ENCODE measurements around the gene L1CAM.
"Not testable (repeated sequence)": the region's sequence is repeated elsewhere in the genome, so short reads cannot be mapped to it uniquely, and the experiment has no call there.

L1CAM gene

GRCh38 chrX:153818571-153819383 lies 67.2 kb downstream of the L1CAM start:
- H3K27ac ChIP-seq, result no peak overlapping the region
- TF ChIP-seq, protein P1, sequence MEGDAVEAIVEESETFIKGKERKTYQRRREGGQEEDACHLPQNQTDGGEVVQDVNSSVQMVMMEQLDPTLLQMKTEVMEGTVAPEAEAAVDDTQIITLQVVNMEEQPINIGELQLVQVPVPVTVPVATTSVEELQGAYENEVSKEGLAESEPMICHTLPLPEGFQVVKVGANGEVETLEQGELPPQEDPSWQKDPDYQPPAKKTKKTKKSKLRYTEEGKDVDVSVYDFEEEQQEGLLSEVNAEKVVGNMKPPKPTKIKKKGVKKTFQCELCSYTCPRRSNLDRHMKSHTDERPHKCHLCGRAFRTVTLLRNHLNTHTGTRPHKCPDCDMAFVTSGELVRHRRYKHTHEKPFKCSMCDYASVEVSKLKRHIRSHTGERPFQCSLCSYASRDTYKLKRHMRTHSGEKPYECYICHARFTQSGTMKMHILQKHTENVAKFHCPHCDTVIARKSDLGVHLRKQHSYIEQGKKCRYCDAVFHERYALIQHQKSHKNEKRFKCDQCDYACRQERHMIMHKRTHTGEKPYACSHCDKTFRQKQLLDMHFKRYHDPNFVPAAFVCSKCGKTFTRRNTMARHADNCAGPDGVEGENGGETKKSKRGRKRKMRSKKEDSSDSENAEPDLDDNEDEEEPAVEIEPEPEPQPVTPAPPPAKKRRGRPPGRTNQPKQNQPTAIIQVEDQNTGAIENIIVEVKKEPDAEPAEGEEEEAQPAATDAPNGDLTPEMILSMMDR (conservative IDR thresholded peaks at IDR 0.05; ENCODE audit: low read depth), result no peak
- ChIA-PET CTCF (interaction anchor here (0.5 to 1.1 kb wide), 5 partner anchors 53 to 494 kb away, joined by 3 to 5 read pairs (median 3); no protein-coding TSS in a partner anchor), POLR2A (ENCODE audit: low non-redundant PET) (no interaction called here)
- no peak for DNase-seq (ENCODE audit: low spot score)

GRCh38 chrX:153818064-153818463 lies 67.9 kb downstream of the L1CAM start:
- POLR2A ChIA-PET (ENCODE audit: low non-redundant PET); DNase-seq (ENCODE audit: low spot score); H3K27ac ChIP-seq: not testable (repeated sequence)
- CTCF ChIA-PET, result interaction anchor here (0.5 to 0.8 kb wide), 3 partner anchors 78 to 263 kb away, joined by 3 read pairs; no protein-coding TSS in a partner anchor

DNA sequence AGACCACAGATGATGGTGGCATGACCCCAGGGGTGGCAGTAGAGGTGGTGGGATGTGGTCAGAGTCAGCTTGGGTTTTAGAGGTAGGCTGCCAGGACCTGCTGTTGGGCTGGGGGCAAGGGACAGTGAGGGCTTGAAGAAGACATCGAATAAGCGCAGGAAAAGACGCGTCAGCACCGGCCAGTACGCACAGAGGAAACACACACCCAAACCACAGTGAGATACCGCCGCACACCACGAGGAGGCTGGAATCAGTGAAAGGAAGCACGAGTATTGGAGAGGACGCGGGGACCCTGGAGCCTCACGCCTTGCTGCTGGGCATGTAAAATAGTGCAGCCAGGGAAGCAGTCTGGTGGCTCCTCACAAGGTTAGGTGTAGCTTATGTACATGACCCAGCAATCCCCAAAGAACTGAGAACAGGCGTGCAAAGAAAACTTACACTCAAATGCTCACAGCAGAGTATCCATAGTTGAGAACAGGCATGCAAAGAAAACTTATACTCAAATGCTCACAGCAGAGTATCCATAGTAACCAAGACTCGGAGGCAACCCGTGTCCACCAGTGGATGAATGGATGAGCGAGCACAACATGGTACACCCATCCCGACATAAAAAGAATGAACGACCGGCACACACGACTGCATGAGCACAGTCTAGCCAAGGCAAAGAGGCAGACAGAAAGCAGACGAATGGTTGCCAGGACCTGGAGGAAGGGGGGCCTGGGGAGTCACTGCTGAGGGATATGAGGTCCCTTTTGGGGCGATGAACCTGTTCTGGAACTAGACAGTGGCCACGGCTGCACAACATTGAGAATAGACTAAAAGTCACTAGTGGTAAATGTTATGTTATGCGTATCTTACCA lies 68.9 kb downstream of the L1CAM start:
- ChIA-PET CTCF (no interaction called here), POLR2A (ENCODE audit: low non-redundant PET) (no interaction called here)
- DNase-seq (ENCODE audit: low spot score), result no peak
- no peak overlapping the region for H3K27ac ChIP-seq
- TF ChIP-seq, protein P1 (conservative IDR thresholded peaks at IDR 0.05; ENCODE audit: low read depth), result no peak

GRCh38 chrX:153814591-153815315 lies 71.2 kb downstream of the L1CAM start:
- POLR2A ChIA-PET (ENCODE audit: low non-redundant PET), result no interaction called here
- no peak overlapping the region for H3K27ac ChIP-seq
- TF ChIP-seq, protein P1 (conservative IDR thresholded peaks at IDR 0.05; ENCODE audit: low read depth), result no peak
- no peak for DNase-seq (ENCODE audit: low spot score)
- CTCF ChIA-PET, result no interaction called here

DNA sequence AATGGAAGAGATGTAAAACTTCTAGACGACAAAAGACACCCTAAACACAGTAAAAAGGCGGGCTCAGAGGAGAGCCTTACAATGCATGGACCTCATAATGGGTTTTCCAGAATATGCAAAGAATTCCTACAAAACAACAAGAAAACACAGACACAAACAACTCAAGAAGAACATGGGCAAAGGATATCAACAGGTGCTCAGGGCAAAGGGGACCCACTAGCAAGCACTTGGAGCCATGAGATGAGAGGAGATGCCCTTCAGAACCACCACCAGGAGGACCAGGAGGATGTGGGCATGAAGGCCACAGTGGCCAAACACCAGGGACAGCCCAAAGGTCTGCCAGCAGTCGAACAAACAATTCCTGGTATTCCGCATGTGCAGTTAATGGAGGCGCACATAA lies 72.8 kb downstream of the L1CAM start:
- CTCF ChIA-PET, result no interaction called here
- TF ChIP-seq, protein P1 (conservative IDR thresholded peaks at IDR 0.05; ENCODE audit: low read depth), result no peak
- POLR2A ChIA-PET (ENCODE audit: low non-redundant PET), result no interaction called here
- H3K27ac ChIP-seq, result no peak overlapping the region
- DNase-seq (ENCODE audit: low spot score), result no peak

DNA sequence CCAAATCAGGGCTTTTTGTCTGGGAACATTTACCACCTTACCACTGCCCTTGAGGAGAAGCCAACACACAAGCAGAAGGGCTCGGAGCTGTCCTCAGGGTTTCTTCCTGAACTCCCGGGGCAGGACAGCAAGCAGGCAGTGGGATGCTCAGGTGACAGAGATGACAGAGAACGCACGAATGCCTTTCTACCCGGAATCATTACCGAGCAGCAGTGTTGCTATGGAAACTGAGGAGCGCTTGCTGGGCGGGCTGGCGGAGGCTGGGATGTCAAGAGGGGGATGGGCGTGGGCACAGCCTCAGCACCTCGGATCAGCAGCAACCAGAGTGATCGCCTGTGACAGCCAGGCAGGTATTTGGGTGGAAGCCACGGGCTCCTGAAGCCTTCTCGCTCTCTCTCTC lies 73.8 kb downstream of the L1CAM start:
- no peak for DNase-seq (ENCODE audit: low spot score)
- POLR2A ChIA-PET (ENCODE audit: low non-redundant PET), result no interaction called here
- CTCF ChIA-PET, result no interaction called here
- TF ChIP-seq, protein P1 (conservative IDR thresholded peaks at IDR 0.05; ENCODE audit: low read depth), result no peak
- no peak overlapping the region for H3K27ac ChIP-seq
